B cell (primary cell): ENCODE data around the gene CCDC50. TPM values are rescaled to one million over a fixed set of nuclear protein-coding genes. Genes with fewer than 3 reads are reported as not detected.

Source experiments
- ATAC-seq: fragments of 200-7000 bp; cut with Tn5 transposase; one replicate; pipeline ENCODE4 v1.10.0; 2021; ENCODE audit warnings: low read depth, mild to moderate bottlenecking, moderate number of reproducible peaks, moderate library complexity
- CTCF ChIA-PET: fragments of 350-600 bp; sonication (Branson Sonifier 250); formaldehyde crosslinking; loops from one replicate; lab custom pipeline; 2021; ENCODE audit warnings: antibody characterized with exemption, inconsistent platforms; lab: Charles Lee
- POLR2A ChIA-PET: fragments of 350-600 bp; sonication (Branson Sonifier 250); formaldehyde crosslinking; loops from one replicate; lab custom pipeline; 2021; ENCODE audit warnings: antibody characterized with exemption; lab: Charles Lee
- DNase-seq: peaks from one replicate; pipeline ENCODE4 v3.0.0; 2013
- H2AFZ ChIP-seq: 2 replicates; pipeline ENCODE4 v1.6.1; 2012; ENCODE audit warnings: mild to moderate bottlenecking, low read depth, low read length; ENCODE audit not compliant: insufficient read depth, poor library complexity, severe bottlenecking
- H3K27ac ChIP-seq, 2 donors: 1 replicate in 1 of 2; 2 replicates in 1 of 2; pipeline ENCODE4 v1.5.1; 2012 to 2013; ENCODE audit warnings: low read length in 2 of 2, mild to moderate bottlenecking in 2 of 2, moderate library complexity in 1 of 2
- H3K27me3 ChIP-seq, 4 experiments: fragments of 200-600 bp in 1 of 4; sonication (generic) in 1 of 4; replicated peaks in 1 of 4; 1 replicate in 2 of 4; 2 replicates in 2 of 4; pipeline versions ENCODE4 v1.6.1 to v1.7.0; 2013 to 2016; ENCODE audit warnings: low read length in 3 of 4, mild to moderate bottlenecking in 2 of 4, mixed read lengths in 1 of 4, moderate library complexity in 1 of 4; ENCODE audit not compliant: insufficient read depth in 4 of 4, control insufficient read depth in 3 of 4; ENCODE audit errors: control extremely low read depth in 1 of 4
- H3K36me3 ChIP-seq, 2 experiments: replicated peaks in 1 of 2; 1 replicate in 1 of 2; 2 replicates in 1 of 2; pipeline versions ENCODE4 v1.6.1 to v1.7.1; 2013; ENCODE audit warnings: low read length in 1 of 2; ENCODE audit not compliant: insufficient read depth in 2 of 2, control insufficient read depth in 1 of 2; ENCODE audit errors: control extremely low read depth in 1 of 2, extremely low read depth in 1 of 2
- H3K4me1 ChIP-seq, 2 donors: fragments of 200-600 bp in 1 of 2; sonication (generic) in 1 of 2; 1 replicate in 1 of 2; 2 replicates in 1 of 2; pipeline versions ENCODE4 v1.5.1 to v1.6.1; 2013 to 2017; ENCODE audit warnings: low read length in 2 of 2; ENCODE audit not compliant: control insufficient read depth in 2 of 2, insufficient read depth in 2 of 2
- H3K4me2 ChIP-seq: replicated peaks from 2 replicates; pipeline ENCODE3; 2012; ENCODE audit warnings: mild to moderate bottlenecking, low read depth, low read length; ENCODE audit not compliant: poor library complexity, severe bottlenecking
- H3K4me3 ChIP-seq, 5 experiments: fragments of 200-600 bp in 1 of 5; sonication (generic) in 1 of 5; 1 replicate in 3 of 5; 2 replicates in 2 of 5; pipeline versions ENCODE4 v1.5.1 to v1.7.0; 2011 to 2016; ENCODE audit warnings: low read length in 4 of 5, mild to moderate bottlenecking in 4 of 5, low read depth in 2 of 5, control low read depth in 1 of 5, moderate library complexity in 1 of 5; ENCODE audit not compliant: insufficient read depth in 1 of 5; ENCODE audit errors: control extremely low read depth in 1 of 5, extremely low read depth in 1 of 5
- H3K79me2 ChIP-seq: fragments of 200-600 bp; sonication (generic); one replicate; pipeline ENCODE4 v1.6.0; 2016; ENCODE audit warnings: low read length; ENCODE audit not compliant: control insufficient read depth, insufficient read depth
- H3K9ac ChIP-seq: fragments of 200-600 bp; sonication (generic); 2 replicates; pipeline ENCODE4 v1.6.1; 2017; ENCODE audit warnings: mild to moderate bottlenecking, low read length, moderate library complexity
- H3K9me3 ChIP-seq, 3 donors: one replicate each; pipeline versions ENCODE4 v1.6.1 to v1.7.1; 2013; ENCODE audit warnings: low read length in 2 of 3; ENCODE audit not compliant: control insufficient read depth in 2 of 3, insufficient read depth in 1 of 3; ENCODE audit errors: control extremely low read depth in 1 of 3
- H4K20me1 ChIP-seq: 2 replicates; pipeline ENCODE4 v1.6.0; 2012; ENCODE audit warnings: mild to moderate bottlenecking, low read length; ENCODE audit not compliant: insufficient read depth, control insufficient read depth, poor library complexity, severe bottlenecking
- H3K27ac Mint-ChIP-seq: one replicate; pipeline ENCODE4 v1.8.0; 2021; ENCODE audit warnings: mixed read lengths
- H3K27me3 Mint-ChIP-seq: one replicate; pipeline ENCODE4 v1.8.0; 2021; ENCODE audit warnings: mixed read lengths
- H3K4me1 Mint-ChIP-seq: one replicate; pipeline ENCODE4 v1.8.0; 2021; ENCODE audit warnings: mixed read lengths
- H3K4me3 Mint-ChIP-seq: one replicate; pipeline ENCODE4 v1.8.0; 2021; ENCODE audit warnings: mixed read lengths
- H3K9me3 Mint-ChIP-seq: one replicate; pipeline ENCODE4 v1.8.0; 2022; ENCODE audit warnings: mixed read lengths; ENCODE audit not compliant: insufficient read depth
- CTCF ChIP-seq: fragments of 200-600 bp; IDR thresholded peaks from one replicate; pipeline ENCODE4 v1.8.0; 2022; ENCODE audit warnings: antibody characterized with exemption, mild to moderate bottlenecking
- EZH2 ChIP-seq: IDR thresholded peaks from 2 replicates; pipeline ENCODE4 v1.6.1; 2012; ENCODE audit warnings: borderline replicate concordance, low read depth, mild to moderate bottlenecking, moderate library complexity, low read length; ENCODE audit not compliant: insufficient read depth, poor library complexity, severe bottlenecking
- WGBS: methylation state at CpG from one replicate; pipeline ENCODE4 v1.1.5; 2013; ENCODE audit warnings: missing lambda C conversion rate; ENCODE audit not compliant: insufficient coverage; 5-methylcytosine and 5-hydroxymethylcytosine counted together
- intact Hi-C: fragments of 100-400 bp; cut with micrococcal nuclease; formaldehyde crosslinking; loops from one replicate; pipeline ENCODE4 v1.10.0; 2022
- polyA plus RNA-seq: library from polyadenylated mRNA; depleted of rRNA; stranded (reverse); fragments of >200 nt; gene quantifications from 2 replicates; pipeline ENCODE4 v1.2.3, GENCODE V29; 2012
- total RNA-seq, 2 donors: library from RNA; stranded (reverse); fragments of 120-200 nt in 1 of 2; gene quantifications; 1 replicate in 1 of 2; 2 replicates in 1 of 2; pipeline versions ENCODE4 v1.2.3 to v1.2.4, GENCODE V29; 2013 to 2022

CCDC50 gene
- total and polyA plus RNA-seq, 2 donors (not counting 1 experiment from before 2014, with no cell fraction given), result 48.7 to 121 TPM

GRCh38 chr3:191300422-191300821 lies 28.8 kb upstream of the CCDC50 start:
- DNase-seq (peak; percentile 41), ATAC-seq (no peak)
- H4K20me1 ChIP-seq, result no peaks in the 10 kb centered on the region
- H3K4me3 ChIP-seq, result peak overlapping the region in 1 of 5 experiments; percentile 20
- ChIA-PET POLR2A (interaction anchor here (0.9 kb wide), 2 partner anchors 25 to 56 kb away, joined by 3 to 6 read pairs; no protein-coding TSS in a partner anchor), CTCF (interaction anchor here (0.9 to 2.0 kb wide), 3 partner anchors 17 to 56 kb away, joined by 3 to 6 read pairs (median 5); partner anchors contain the start of gene CCDC50)
- peak overlapping the region; percentile 86 for H3K27ac Mint-ChIP-seq
- H3K4me3 Mint-ChIP-seq, result peak overlapping the region; percentile 40
- H3K9ac ChIP-seq, result peak overlapping the region; percentile 34
- peaks cover 71 to 76% of the 10 kb centered on the region in 2 donors for H3K4me1 ChIP-seq
- no peaks in the 10 kb centered on the region for H3K79me2 ChIP-seq
- H3K27me3 Mint-ChIP-seq, result no peaks in the 10 kb centered on the region
- WGBS, result no CpG with 5 or more reads among the region's 1 CpG
- intact Hi-C loops, result no loop called here
- peak overlapping the region; percentile 46 for H2AFZ ChIP-seq
- no peak for TF ChIP-seq EZH2
- TF ChIP-seq CTCF, result no peak
- H3K36me3 ChIP-seq, result no peaks in the 10 kb centered on the region
- no peaks in the 10 kb centered on the region for H3K27me3 ChIP-seq
- H3K9me3 ChIP-seq, result peaks cover 0 to 7% (median 0%) of the 10 kb centered on the region in 3 donors
- H3K9me3 Mint-ChIP-seq, result no peaks in the 10 kb centered on the region
- peaks cover 51% of the 10 kb centered on the region for H3K4me1 Mint-ChIP-seq
- H3K4me2 ChIP-seq, result peak overlapping the region; percentile 69
- H3K27ac ChIP-seq, result peak overlapping the region; percentile 82 to 85

- no peaks in the 10 kb centered on the region for H3K36me3 ChIP-seq
- H3K9ac ChIP-seq, result peak overlapping the region; percentile 34
- H3K4me2 ChIP-seq, result peak overlapping the region; percentile 69
- POLR2A ChIA-PET, result interaction anchor here (0.7 to 0.9 kb wide), 4 partner anchors 26 to 57 kb away, joined by 3 to 6 read pairs (median 6); no protein-coding TSS in a partner anchor
- CTCF ChIA-PET, result interaction anchor here (0.6 to 2.0 kb wide), 3 partner anchors 28 to 56 kb away, joined by 3 to 6 read pairs (median 5); partner anchors contain the start of genes CCDC50 and UTS2B
- DNase-seq, result peak; percentile 76
- WGBS, result no CpG with 5 or more reads among the region's 1 CpG
- no peaks in the 10 kb centered on the region for H3K27me3 ChIP-seq
- peak; percentile 67 for ATAC-seq
- H3K4me1 ChIP-seq, result peaks cover 65 to 70% of the 10 kb centered on the region in 2 donors
- intact Hi-C loops, result no loop called here
- H3K9me3 Mint-ChIP-seq, result no peaks in the 10 kb centered on the region
- H3K4me3 Mint-ChIP-seq, result peak overlapping the region; percentile 40
- peak overlapping the region; percentile 86 for H3K27ac Mint-ChIP-seq
- H3K9me3 ChIP-seq, result peaks cover 0 to 7% (median 0%) of the 10 kb centered on the region in 3 donors
- H3K4me1 Mint-ChIP-seq, result peaks cover 54% of the 10 kb centered on the region
- H3K4me3 ChIP-seq, result peak overlapping the region in 2 of 5 experiments; percentile 16 to 20
- no peak for TF ChIP-seq CTCF
- no peak for TF ChIP-seq EZH2
- no peaks in the 10 kb centered on the region for H3K79me2 ChIP-seq
- H4K20me1 ChIP-seq, result no peaks in the 10 kb centered on the region
- no peaks in the 10 kb centered on the region for H3K27me3 Mint-ChIP-seq
- H2AFZ ChIP-seq, result peak overlapping the region; percentile 7
- H3K27ac ChIP-seq, result peak overlapping the region; percentile 82 to 85
Measured at GRCh38 chr3:191301017-191301416, 28.2 kb upstream of the CCDC50 start.
